Kidney epithelial cell (primary cell): ENCODE measurements around the gene PFDN6. TPM values are rescaled to one million over a fixed set of nuclear protein-coding genes. Genes with fewer than 3 reads are reported as not detected.

Experiments
- DNase-seq: peaks from one replicate; pipeline ENCODE4 v3.0.0-alpha.2; 2010; ENCODE audit warnings: low read depth
- H3K27me3 ChIP-seq: 2 replicates; pipeline ENCODE4 v1.6.0; 2011; ENCODE audit warnings: low read length; ENCODE audit not compliant: control insufficient read depth, insufficient read depth
- H3K36me3 ChIP-seq: 2 replicates; pipeline ENCODE4 v1.5.1; 2011; ENCODE audit warnings: low read length; ENCODE audit not compliant: control insufficient read depth, insufficient read depth
- H3K4me3 ChIP-seq: 2 replicates; pipeline ENCODE4 v1.5.1; 2011; ENCODE audit warnings: low read depth, mild to moderate bottlenecking, control low read depth, low read length
- CTCF ChIP-seq: IDR thresholded peaks from 2 replicates; pipeline ENCODE4 v1.5.1; 2011; ENCODE audit warnings: mild to moderate bottlenecking, moderate library complexity, low read length, control low read depth, inconsistent platforms; ENCODE audit not compliant: insufficient read depth, poor library complexity, severe bottlenecking
- total RNA-seq: library from RNA; depleted of rRNA; stranded (reverse); fragments of >200 nt; gene quantifications from 2 replicates; pipeline ENCODE4 v1.2.3, GENCODE V29; 2015

Gene PFDN6
- total RNA-seq = 42.9 and 51.4 TPM in 2 replicates

- peak within 1 kb of the TSS; percentile 83 for H3K4me3 ChIP-seq
Observed at GRCh38 chr6:33288921-33289783, at the start of gene PFDN6, which contains the start of gene WDR46. PFDN6 (plus strand) TSS chr6:33289601; CDS start chr6:33289857, 256 bp downstream. WDR46 (minus strand) TSS chr6:33289239; CDS start chr6:33289170, 69 bp downstream.

GRCh38 chr6:33241968-33242367 is 47.4 kb upstream of the PFDN6 start:
- Histone ChIP-seq H3K27me3 (peaks cover 2% of the 10 kb centered on the region), H3K36me3 (no peaks in the 10 kb centered on the region), H3K4me3 (no peak overlapping the region)
- no peak for TF ChIP-seq CTCF
- no peak for DNase-seq

More at GRCh38 chr6:33288921-33289783, at the start of gene PFDN6, which contains the start of gene WDR46:
- Histone ChIP-seq H3K36me3 (no peaks in the 10 kb centered on the region), H3K27me3 (no peaks in the 10 kb centered on the region)
- DNase-seq = no peak
- TF ChIP-seq CTCF = no peak

GRCh38 chr6:33243476-33243875 is 45.9 kb upstream of the PFDN6 start:
- no peak for TF ChIP-seq CTCF

GRCh38 chr6:33247977-33248642 is 41.3 kb upstream of the PFDN6 start:
- H3K4me3 ChIP-seq = peak overlapping the region; percentile 34
- TF ChIP-seq CTCF = peak; percentile 93
- H3K27me3 ChIP-seq = peaks cover 2% of the 10 kb centered on the region
- no peak for DNase-seq
- H3K36me3 ChIP-seq = no peaks in the 10 kb centered on the region

More at GRCh38 chr6:33243476-33243875, 45.9 kb upstream of the PFDN6 start:
- Histone ChIP-seq H3K4me3 (no peak overlapping the region), H3K36me3 (no peaks in the 10 kb centered on the region), H3K27me3 (peaks cover 2% of the 10 kb centered on the region)
- DNase-seq = no peak

GRCh38 chr6:33248643-33248931 is 40.8 kb upstream of the PFDN6 start:
- Histone ChIP-seq H3K4me3 (peak overlapping the region; percentile 34), H3K36me3 (no peaks in the 10 kb centered on the region), H3K27me3 (peaks cover 2% of the 10 kb centered on the region)
- no peak for DNase-seq
- TF ChIP-seq CTCF = no peak
